ENCODE data around the gene NCK2. TPM values are rescaled to one million over a fixed set of nuclear protein-coding genes. Genes with fewer than 3 reads are reported as not detected.

Gene NCK2
- total RNA-seq, 1 donor from 2014 or later = 38.4 TPM

- DNase-seq = no peak
Observed at GRCh38 chr2:105736145-105736544, 8.6 kb upstream of the NCK2 start.

- no peak for DNase-seq
Observed at GRCh38 chr2:105737980-105738657, 6.6 kb upstream of the NCK2 start.

- DNase-seq = no peak
Observed at GRCh38 chr2:105738658-105739241, 6.0 kb upstream of the NCK2 start.

- DNase-seq = no peak
Observed at GRCh38 chr2:105739426-105739825, 5.3 kb upstream of the NCK2 start.

- DNase-seq = no peak
Observed at GRCh38 chr2:105739944-105740530, 4.7 kb upstream of the NCK2 start.

GRCh38 chr2:105741174-105741573, 3.5 kb upstream of the NCK2 start:
- DNase-seq = no peak

- DNase-seq = no peak
Observed at GRCh38 chr2:105741617-105742016, 3.1 kb upstream of the NCK2 start.

GRCh38 chr2:105744091-105744908, 412 bp upstream of the NCK2 start:
- no peak for DNase-seq

- no peak for DNase-seq
Observed at GRCh38 chr2:105746177-105747080, 1.7 kb downstream of the NCK2 start.

- no peak for DNase-seq
Observed at GRCh38 chr2:105747254-105747894, 2.7 kb downstream of the NCK2 start.

GRCh38 chr2:105747991-105748390, 3.3 kb downstream of the NCK2 start:
- DNase-seq = no peak

GRCh38 chr2:105748566-105748965, 3.9 kb downstream of the NCK2 start:
- no peak for DNase-seq

GRCh38 chr2:105749583-105750400, 5.1 kb downstream of the NCK2 start:
- no peak for DNase-seq

GRCh38 chr2:105750735-105751134, 6.0 kb downstream of the NCK2 start:
- DNase-seq = no peak

GRCh38 chr2:105751272-105751671, 6.6 kb downstream of the NCK2 start:
- no peak for DNase-seq

- DNase-seq = no peak
Observed at GRCh38 chr2:105752691-105753358, 8.1 kb downstream of the NCK2 start.

GRCh38 chr2:105753380-105753779, 8.7 kb downstream of the NCK2 start:
- DNase-seq = no peak

GRCh38 chr2:105754011-105754410, 9.3 kb downstream of the NCK2 start:
- DNase-seq = no peak

GRCh38 chr2:105754994-105755393, 10.3 kb downstream of the NCK2 start:
- no peak for DNase-seq

- DNase-seq = no peak
Observed at GRCh38 chr2:105755895-105756294, 11.2 kb downstream of the NCK2 start.
